HG03354 (cell line): ENCODE results near the gene EVI2B.
"Not testable (repeated sequence)": the region's sequence is repeated elsewhere in the genome, so short reads cannot be mapped to it uniquely, and the experiment has no call there.

Experiments
- ATAC-seq: cut with Tn5 transposase; IDR thresholded peaks from one replicate; pipeline ENCODE4 v1.9.1; 2021; ENCODE audit warnings: mild to moderate bottlenecking; ENCODE audit not compliant: unreplicated experiment, poor library complexity, severe bottlenecking

EVI2B gene

GRCh38 chr17:31274252-31274651 lies 39.6 kb downstream of the EVI2B start:
- no peak for ATAC-seq

GRCh38 chr17:31273516-31273915 lies 40.3 kb downstream of the EVI2B start:
- ATAC-seq, result no peak

GRCh38 chr17:31272803-31273202 lies 41.1 kb downstream of the EVI2B start:
- no peak for ATAC-seq

GRCh38 chr17:31272236-31272635 lies 41.6 kb downstream of the EVI2B start:
- ATAC-seq, result no peak

GRCh38 chr17:31269578-31269983 lies 44.3 kb downstream of the EVI2B start:
- no peak for ATAC-seq

- ATAC-seq, result no peak
Observed at GRCh38 chr17:31269036-31269577, 44.7 kb downstream of the EVI2B start.

GRCh38 chr17:31266042-31266441 lies 47.8 kb downstream of the EVI2B start:
- no peak for ATAC-seq

GRCh38 chr17:31262923-31263322 lies 50.9 kb downstream of the EVI2B start:
- ATAC-seq, result not testable (repeated sequence)

- ATAC-seq, result no peak
Observed at GRCh38 chr17:31261601-31262000, 52.3 kb downstream of the EVI2B start.

GRCh38 chr17:31260151-31260550 lies 53.7 kb downstream of the EVI2B start:
- no peak for ATAC-seq

- ATAC-seq, result no peak
Observed at GRCh38 chr17:31256936-31257335, 56.9 kb downstream of the EVI2B start.

- no peak for ATAC-seq
Observed at GRCh38 chr17:31254654-31255053, 59.2 kb downstream of the EVI2B start.
